ENCODE data around the gene NGB. TPM values are rescaled to one million over a fixed set of nuclear protein-coding genes. Genes with fewer than 3 reads are reported as not detected.

NGB gene
- total RNA-seq, 2 experiments from 2014 or later = not detected

DNA sequence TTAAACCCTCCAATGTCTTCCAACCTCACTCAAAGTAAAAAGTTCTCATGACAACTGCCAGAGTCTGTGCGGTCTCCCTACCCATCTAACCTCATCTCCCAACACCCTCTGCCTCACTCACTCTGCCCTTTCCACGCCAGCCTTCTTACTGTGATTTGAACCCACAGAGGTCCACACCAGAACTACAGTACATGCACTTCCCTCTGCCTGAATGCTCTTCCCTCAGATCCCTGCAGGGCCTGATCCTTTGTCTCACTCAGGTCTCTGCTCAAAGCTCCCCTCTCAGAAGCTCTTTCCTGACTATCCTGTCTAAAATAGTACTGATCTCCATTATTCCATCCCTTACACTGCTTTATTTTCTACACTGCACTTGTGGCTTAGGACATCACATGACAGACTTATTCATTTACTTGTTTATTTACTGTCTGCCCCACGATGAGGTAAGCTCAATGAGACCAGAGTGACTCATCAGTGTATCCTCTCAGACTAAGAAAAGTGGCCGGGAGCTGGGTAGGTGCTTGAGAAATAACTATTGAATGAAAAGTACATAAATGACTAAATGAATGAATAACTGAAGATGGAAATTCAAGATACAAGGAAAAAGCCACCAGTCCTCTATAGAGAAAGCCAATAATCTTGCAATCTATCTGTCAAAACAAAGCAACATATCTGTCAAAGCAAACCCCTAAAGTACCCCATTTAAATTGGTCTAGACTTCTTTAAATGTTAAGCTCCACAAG, 32.6 kb upstream of the NGB start:
- H3K9me3 ChIP-seq (ENCODE audit: control insufficient read depth in 1 of 2, insufficient read depth in 1 of 2, low read length in 2 of 2) = no peaks in the 10 kb centered on the region
- no peak for ATAC-seq (ENCODE audit: poor library complexity)
- H3K27ac ChIP-seq (ENCODE audit: low read depth in 1 of 2, low read length in 2 of 2) = no peak overlapping the region
- intact Hi-C loops (cut with DNase I, micrococcal nuclease) = loop anchor here (5.0 kb wide), 2 partner anchors 249 to 1294 kb away; no protein-coding TSS in a partner anchor
- ChIA-PET CTCF (interaction anchor here (2.1 kb wide), 1 partner anchor 12 kb away, joined by 11 read pairs; no protein-coding TSS in a partner anchor), POLR2A (no interaction called here)
- no peaks in the 10 kb centered on the region for H3K36me3 Mint-ChIP-seq (ENCODE audit: low read depth)
- no peaks in the 10 kb centered on the region for H3K4me1 ChIP-seq (ENCODE audit: insufficient read depth, low read length)
- peaks cover 4% of the 10 kb centered on the region for H3K36me3 ChIP-seq (ENCODE audit: insufficient read depth, low read length)
- H3K4me1 Mint-ChIP-seq (ENCODE audit: low read depth) = no peaks in the 10 kb centered on the region
- no peaks in the 10 kb centered on the region for H3K27me3 Mint-ChIP-seq
- no peak overlapping the region for H3K4me3 ChIP-seq (ENCODE audit: low read length)
- no peaks in the 10 kb centered on the region for H3K9me3 Mint-ChIP-seq
- H3K4me3 Mint-ChIP-seq = no peak overlapping the region
- peak in 2 of 14 experiments; percentile 28 to 51 for DNase-seq
- TF ChIP-seq CTCF (IDR thresholded peaks at IDR 0.05) = no peak
- H3K27ac Mint-ChIP-seq = no peak overlapping the region
- H3K27me3 ChIP-seq (ENCODE audit: control insufficient read depth in 1 of 2, insufficient read depth in 2 of 2, low read length in 2 of 2) = no peaks in the 10 kb centered on the region

GRCh38 chr14:77302926-77303325, 31.9 kb upstream of the NGB start:
- ATAC-seq (ENCODE audit: poor library complexity) (peak; percentile 24), DNase-seq (peak in 3 of 14 experiments; percentile 9 to 42 (median 30))
- H3K4me3 Mint-ChIP-seq = no peak overlapping the region
- no peak for TF ChIP-seq CTCF (IDR thresholded peaks at IDR 0.05)
- no peaks in the 10 kb centered on the region for H3K9me3 ChIP-seq (ENCODE audit: control insufficient read depth in 1 of 2, insufficient read depth in 1 of 2, low read length in 2 of 2)
- intact Hi-C loops (cut with DNase I, micrococcal nuclease) = loop anchor here (5.0 kb wide), 2 partner anchors 249 to 1294 kb away; no protein-coding TSS in a partner anchor
- H3K36me3 ChIP-seq (ENCODE audit: insufficient read depth, low read length) = peaks cover 4% of the 10 kb centered on the region
- no peaks in the 10 kb centered on the region for H3K27me3 ChIP-seq (ENCODE audit: control insufficient read depth in 1 of 2, insufficient read depth in 2 of 2, low read length in 2 of 2)
- ChIA-PET POLR2A (no interaction called here), CTCF (interaction anchor here (2.1 to 3.0 kb wide), 2 partner anchors 12 to 13 kb away, joined by 11 to 18 read pairs; no protein-coding TSS in a partner anchor)
- H3K27ac Mint-ChIP-seq = no peak overlapping the region
- H3K4me1 ChIP-seq (ENCODE audit: insufficient read depth, low read length) = no peaks in the 10 kb centered on the region
- no peak overlapping the region for H3K27ac ChIP-seq (ENCODE audit: low read depth in 1 of 2, low read length in 2 of 2)
- H3K36me3 Mint-ChIP-seq (ENCODE audit: low read depth) = no peaks in the 10 kb centered on the region
- H3K9me3 Mint-ChIP-seq = no peaks in the 10 kb centered on the region
- no peak overlapping the region for H3K4me3 ChIP-seq (ENCODE audit: low read length)
- no peaks in the 10 kb centered on the region for H3K4me1 Mint-ChIP-seq (ENCODE audit: low read depth)
- no peaks in the 10 kb centered on the region for H3K27me3 Mint-ChIP-seq

GRCh38 chr14:77301103-77301502, 30.1 kb upstream of the NGB start:
- no peaks in the 10 kb centered on the region for H3K4me1 ChIP-seq (ENCODE audit: insufficient read depth, low read length)
- Mint-ChIP-seq H3K36me3 (ENCODE audit: low read depth) (peaks cover 6% of the 10 kb centered on the region), H3K27me3 (no peaks in the 10 kb centered on the region), H3K9me3 (no peaks in the 10 kb centered on the region), H3K4me1 (ENCODE audit: low read depth) (no peaks in the 10 kb centered on the region), H3K4me3 (no peak overlapping the region), H3K27ac (no peak overlapping the region)
- H3K27me3 ChIP-seq (ENCODE audit: control insufficient read depth in 1 of 2, insufficient read depth in 2 of 2, low read length in 2 of 2) = no peaks in the 10 kb centered on the region
- ChIA-PET POLR2A (no interaction called here), CTCF (interaction anchor here (1.3 to 3.0 kb wide), 2 partner anchors 8 to 14 kb away, joined by 4 to 18 read pairs; no protein-coding TSS in a partner anchor)
- peak; percentile 60 for TF ChIP-seq CTCF (IDR thresholded peaks at IDR 0.05)
- intact Hi-C loops (cut with DNase I, micrococcal nuclease) = loop anchor here (2.0 to 5.0 kb wide), 3 partner anchors 250 to 1296 kb away; no protein-coding TSS in a partner anchor
- no peak overlapping the region for H3K27ac ChIP-seq (ENCODE audit: low read depth in 1 of 2, low read length in 2 of 2)
- H3K36me3 ChIP-seq (ENCODE audit: insufficient read depth, low read length) = peaks cover 4% of the 10 kb centered on the region
- H3K4me3 ChIP-seq (ENCODE audit: low read length) = no peak overlapping the region
- peak; percentile 27 to 69 (median 40) for DNase-seq
- peak; percentile 48 for ATAC-seq (ENCODE audit: poor library complexity)
- no peaks in the 10 kb centered on the region for H3K9me3 ChIP-seq (ENCODE audit: control insufficient read depth in 1 of 2, insufficient read depth in 1 of 2, low read length in 2 of 2)
